ENCODE data around the gene NUP214.

The NUP214 gene

GRCh38 chr9:131273856-131274673 lies 148.7 kb downstream of the NUP214 start:
- in situ Hi-C loops (cut with MboI; ENCODE audit: low sequenced_read_pairs): no loop called here

GRCh38 chr9:131274674-131275331 lies 149.4 kb downstream of the NUP214 start:
- in situ Hi-C loops (cut with MboI; ENCODE audit: low sequenced_read_pairs): no loop called here

GRCh38 chr9:131275332-131276093 lies 150.1 kb downstream of the NUP214 start:
- in situ Hi-C loops (cut with MboI; ENCODE audit: low sequenced_read_pairs): no loop called here

- in situ Hi-C loops (cut with MboI; ENCODE audit: low sequenced_read_pairs): no loop called here
These were observed 150.9 kb downstream of the NUP214 start, which contains the start of gene FAM78A for GRCh38 chr9:131276094-131276888. Gene FAM78A, minus strand, starts transcription at chr9:131276510. Its CDS starts 331 bp downstream, at chr9:131276179.

- in situ Hi-C loops (cut with MboI; ENCODE audit: low sequenced_read_pairs): no loop called here
These were observed 151.5 kb downstream of the NUP214 start for GRCh38 chr9:131276891-131277286.

- in situ Hi-C loops (cut with MboI; ENCODE audit: low sequenced_read_pairs): no loop called here
These were observed 152.0 kb downstream of the NUP214 start for GRCh38 chr9:131277287-131277909.

- in situ Hi-C loops (cut with MboI; ENCODE audit: low sequenced_read_pairs): no loop called here
These were observed 152.7 kb downstream of the NUP214 start for GRCh38 chr9:131277910-131278701.

GRCh38 chr9:131278702-131279111 lies 153.3 kb downstream of the NUP214 start:
- in situ Hi-C loops (cut with MboI; ENCODE audit: low sequenced_read_pairs): no loop called here

- in situ Hi-C loops (cut with MboI; ENCODE audit: low sequenced_read_pairs): no loop called here
These were observed 153.9 kb downstream of the NUP214 start for GRCh38 chr9:131279196-131279862.

GRCh38 chr9:131279863-131280570 lies 154.6 kb downstream of the NUP214 start:
- in situ Hi-C loops (cut with MboI; ENCODE audit: low sequenced_read_pairs): no loop called here

- in situ Hi-C loops (cut with MboI; ENCODE audit: low sequenced_read_pairs): no loop called here
These were observed 155.3 kb downstream of the NUP214 start for GRCh38 chr9:131280660-131281059.

- in situ Hi-C loops (cut with MboI; ENCODE audit: low sequenced_read_pairs): no loop called here
These were observed 156.0 kb downstream of the NUP214 start for GRCh38 chr9:131281119-131281965.

GRCh38 chr9:131282175-131282574 lies 156.8 kb downstream of the NUP214 start:
- in situ Hi-C loops (cut with MboI; ENCODE audit: low sequenced_read_pairs): no loop called here

- in situ Hi-C loops (cut with MboI; ENCODE audit: low sequenced_read_pairs): no loop called here
These were observed 157.5 kb downstream of the NUP214 start for GRCh38 chr9:131282688-131283422.

Measured in HL-60/S4 treated with phorbol 12-myristate 13-acetate at 8.2 ng/mL for 4 days and 3 days (cell line).